HepG2 (cell line): ENCODE results near the gene DGKG.

Experiments used
- CBX2 ChIP-seq, 2 experiments: fragments of 200-600 bp in 1 of 2; sonication (generic); formaldehyde crosslinking in 1 of 2; IDR thresholded peaks; 2 replicates each; pipeline versions ENCODE4 v1.7.0 to v1.8.1; 2018 to 2022; ENCODE audit warnings: low read depth in 2 of 2, low read length in 1 of 2, mild to moderate bottlenecking in 1 of 2, missing genetic modification reagents in 1 of 2
- HCFC1 ChIP-seq: fragments of 150-350 bp; IDR thresholded peaks from 2 replicates; pipeline ENCODE4 v1.6.1; 2014; ENCODE audit warnings: low read depth, low read length
- MAFG ChIP-seq: sonication (generic); formaldehyde crosslinking; IDR thresholded peaks from 2 replicates; pipeline ENCODE4 v1.5.1; 2020; ENCODE audit warnings: mild to moderate bottlenecking, missing genetic modification reagents
- RAD21 ChIP-seq: fragments of 450-650 bp; formaldehyde crosslinking; IDR thresholded peaks from 2 replicates; pipeline ENCODE4 v1.5.0; 2020; ENCODE audit warnings: mild to moderate bottlenecking
- RBFOX2 ChIP-seq: fragments of 200-400 bp; formaldehyde crosslinking; IDR thresholded peaks from 2 replicates; pipeline ENCODE4 v1.6.1; 2017; ENCODE audit warnings: low read depth, mild to moderate bottlenecking, low read length
- REST ChIP-seq, 2 experiments: IDR thresholded peaks; 2 replicates each; pipeline ENCODE4 v1.6.1; 2011 to 2012; ENCODE audit warnings: low read length in 2 of 2, borderline replicate concordance in 1 of 2, low read depth in 1 of 2, mild to moderate bottlenecking in 1 of 2, moderate library complexity in 1 of 2
- YEATS4 ChIP-seq: sonication (generic); formaldehyde crosslinking; IDR thresholded peaks from 2 replicates; pipeline ENCODE4 v1.4.0; 2020; ENCODE audit warnings: missing genetic modification reagents, borderline replicate concordance
- ZNF609 ChIP-seq: sonication (generic); formaldehyde crosslinking; IDR thresholded peaks from 2 replicates; pipeline ENCODE4 v1.4.0; 2020; ENCODE audit warnings: mild to moderate bottlenecking, missing genetic modification reagents, borderline replicate concordance
- ZNF660 ChIP-seq: sonication (generic); formaldehyde crosslinking; IDR thresholded peaks from 2 replicates; pipeline ENCODE4 v1.5.1; 2020; ENCODE audit warnings: mild to moderate bottlenecking, low read depth, missing genetic modification reagents, borderline replicate concordance

- no peak for TF ChIP-seq HCFC1
- no peak for TF ChIP-seq REST (IDR thresholded peaks at IDR 0.05; ENCODE audit: borderline replicate concordance in 1 of 2, low read depth in 1 of 2, low read length in 2 of 2)
- TF ChIP-seq RBFOX2: no peak
- no peak for TF ChIP-seq CBX2 (IDR thresholded peaks at IDR 0.05; ENCODE audit: low read depth, low read length)
- no peak for TF ChIP-seq CBX2 (CRISPR knock-in tag; IDR thresholded peaks at IDR 0.05; ENCODE audit: low read depth)
- TF ChIP-seq RAD21 (CRISPR knock-in tag): no peak
- no peak for TF ChIP-seq ZNF660 (CRISPR knock-in tag)
- no peak for TF ChIP-seq YEATS4 (CRISPR knock-in tag)
- TF ChIP-seq MAFG (CRISPR knock-in tag): no peak
- no peak for TF ChIP-seq ZNF609
Observed at GRCh38 chr3:186224041-186224610, 137.9 kb downstream of the DGKG start.
